Activated CD4-positive, alpha-beta memory T cell treated with anti-CD3 and anti-CD28 coated beads for 36 hours (primary cell): Measurements from ENCODE around the gene DNAL1. TPM values are rescaled to one million over a fixed set of nuclear protein-coding genes. Genes with fewer than 3 reads are reported as not detected.

Source experiments
- CTCF ChIA-PET: fragments of 350-600 bp; sonication (Branson Sonifier 250); formaldehyde crosslinking; loops from one replicate; lab custom pipeline; 2021; ENCODE audit warnings: antibody characterized with exemption, inconsistent platforms; lab: Charles Lee
- POLR2A ChIA-PET: fragments of 350-600 bp; sonication (Branson Sonifier 250); formaldehyde crosslinking; loops from one replicate; lab custom pipeline; 2021; ENCODE audit warnings: antibody characterized with exemption; lab: Charles Lee
- DNase-seq: peaks from one replicate; pipeline ENCODE4 v3.0.0-alpha.2; 2020
- H3K27ac Mint-ChIP-seq: one replicate; pipeline ENCODE4 v1.8.0; 2021; ENCODE audit warnings: mixed read lengths
- H3K27me3 Mint-ChIP-seq: one replicate; pipeline ENCODE4 v1.8.0; 2021; ENCODE audit warnings: mixed read lengths
- H3K36me3 Mint-ChIP-seq: one replicate; pipeline ENCODE4 v1.8.0; 2021; ENCODE audit warnings: mixed read lengths
- H3K4me1 Mint-ChIP-seq: one replicate; pipeline ENCODE4 v1.8.0; 2021; ENCODE audit warnings: low read depth, mixed read lengths
- H3K4me3 Mint-ChIP-seq: one replicate; pipeline ENCODE4 v1.8.0; 2021; ENCODE audit warnings: mild to moderate bottlenecking, mixed read lengths
- H3K9me3 Mint-ChIP-seq: one replicate; pipeline ENCODE4 v1.8.0; 2021; ENCODE audit warnings: mixed read lengths
- intact Hi-C: fragments of 100-400 bp; cut with micrococcal nuclease; formaldehyde crosslinking; loops from one replicate; pipeline ENCODE4 v1.15.1; 2023
- total RNA-seq, 2 experiments: library from RNA; stranded (reverse); gene quantifications; one replicate each; pipeline ENCODE4 v1.2.3, GENCODE V29; 2021

DNAL1 gene
- total RNA-seq, 2 experiments from 2014 or later, result 4.1 to 6.2 TPM

DNA sequence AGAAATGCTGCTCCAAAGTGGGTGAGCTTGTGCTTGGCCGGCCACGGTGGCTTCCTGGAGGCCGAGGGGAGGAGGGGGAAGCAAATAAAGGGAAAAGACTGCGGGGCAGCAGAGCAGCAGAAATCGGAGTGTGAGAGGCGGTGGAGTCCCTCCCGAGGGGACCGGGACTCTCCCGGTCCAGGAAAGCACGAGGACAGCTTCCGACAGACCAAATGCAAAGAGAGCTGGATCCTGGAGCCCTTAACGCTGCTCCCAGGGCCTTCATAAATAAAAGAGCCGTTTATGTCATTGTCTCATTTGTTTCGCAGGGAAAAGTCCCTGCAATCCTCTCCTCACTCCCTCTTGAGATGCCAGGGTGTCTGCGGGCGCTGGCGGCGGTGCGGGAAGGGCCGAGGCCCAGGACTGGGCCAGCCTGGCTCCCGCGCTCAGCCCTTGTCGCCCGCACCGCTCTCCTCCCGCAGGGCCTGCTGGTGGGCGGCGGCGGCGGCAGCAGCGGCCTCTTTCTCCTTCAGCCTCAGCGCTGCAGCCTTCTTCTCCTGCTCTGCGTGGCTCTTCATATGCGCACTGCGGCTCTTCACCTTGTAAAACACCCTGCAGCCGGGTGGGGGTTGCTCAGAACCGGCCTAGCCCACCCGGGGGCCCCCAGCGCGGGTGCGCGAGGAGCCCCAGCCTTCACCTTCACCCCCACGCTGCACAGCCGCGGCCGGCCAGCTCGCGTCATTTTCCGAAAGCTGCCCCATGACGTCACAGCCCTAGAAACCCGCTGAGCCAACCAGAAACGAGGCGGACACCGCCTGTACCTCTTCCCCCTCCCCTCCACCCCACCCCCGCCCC, 73.8 kb downstream of the DNAL1 start:
- no peak overlapping the region for H3K27ac Mint-ChIP-seq
- intact Hi-C loops, result loop anchor here (10.0 kb wide), 1 partner anchor 326 kb away; no protein-coding TSS in a partner anchor
- no peak for DNase-seq
- H3K27me3 Mint-ChIP-seq, result no peaks in the 10 kb centered on the region
- ChIA-PET POLR2A (interaction anchor here (1.0 kb wide), 1 partner anchor 9 kb away, joined by 3 read pairs; no protein-coding TSS in a partner anchor), CTCF (no interaction called here)
- peaks cover 44% of the 10 kb centered on the region for H3K36me3 Mint-ChIP-seq
- H3K4me3 Mint-ChIP-seq, result no peak overlapping the region
- H3K4me1 Mint-ChIP-seq, result peaks cover 18% of the 10 kb centered on the region
- no peaks in the 10 kb centered on the region for H3K9me3 Mint-ChIP-seq

- DNase-seq, result no peak
- Mint-ChIP-seq H3K27me3 (no peaks in the 10 kb centered on the region), H3K9me3 (no peaks in the 10 kb centered on the region), H3K27ac (no peak overlapping the region), H3K4me3 (no peak overlapping the region), H3K4me1 (peaks cover 25% of the 10 kb centered on the region), H3K36me3 (peaks cover 49% of the 10 kb centered on the region)
- ChIA-PET POLR2A (interaction anchor here (1.0 kb wide), 1 partner anchor 13 kb away, joined by 3 read pairs; no protein-coding TSS in a partner anchor), CTCF (interaction anchor here (1.2 to 1.9 kb wide), 2 partner anchors 9 to 106 kb away, joined by 4 read pairs; no protein-coding TSS in a partner anchor)
- intact Hi-C loops, result loop anchor here (10.0 kb wide), 1 partner anchor 325 kb away; no protein-coding TSS in a partner anchor
These were observed 74.6 kb downstream of the DNAL1 start for GRCh38 chr14:73719361-73719760.

- Mint-ChIP-seq H3K9me3 (no peaks in the 10 kb centered on the region), H3K4me1 (peaks cover 25% of the 10 kb centered on the region), H3K36me3 (peaks cover 52% of the 10 kb centered on the region)
These were observed 75.0 kb downstream of the DNAL1 start for GRCh38 chr14:73719791-73720190.

GRCh38 chr14:73720636-73721035, 75.8 kb downstream of the DNAL1 start:
- H3K4me1 Mint-ChIP-seq, result peaks cover 28% of the 10 kb centered on the region

More at GRCh38 chr14:73719791-73720190, 75.0 kb downstream of the DNAL1 start:
- no peak for DNase-seq
- H3K27me3 Mint-ChIP-seq, result no peaks in the 10 kb centered on the region
- ChIA-PET CTCF (interaction anchor here (1.2 to 1.9 kb wide), 2 partner anchors 9 to 106 kb away, joined by 4 read pairs; no protein-coding TSS in a partner anchor), POLR2A (interaction anchor here (1.0 kb wide), 1 partner anchor 13 kb away, joined by 3 read pairs; no protein-coding TSS in a partner anchor)
- no peak overlapping the region for H3K4me3 Mint-ChIP-seq
- intact Hi-C loops, result loop anchor here (10.0 kb wide), 1 partner anchor 325 kb away; no protein-coding TSS in a partner anchor
- no peak overlapping the region for H3K27ac Mint-ChIP-seq

DNA sequence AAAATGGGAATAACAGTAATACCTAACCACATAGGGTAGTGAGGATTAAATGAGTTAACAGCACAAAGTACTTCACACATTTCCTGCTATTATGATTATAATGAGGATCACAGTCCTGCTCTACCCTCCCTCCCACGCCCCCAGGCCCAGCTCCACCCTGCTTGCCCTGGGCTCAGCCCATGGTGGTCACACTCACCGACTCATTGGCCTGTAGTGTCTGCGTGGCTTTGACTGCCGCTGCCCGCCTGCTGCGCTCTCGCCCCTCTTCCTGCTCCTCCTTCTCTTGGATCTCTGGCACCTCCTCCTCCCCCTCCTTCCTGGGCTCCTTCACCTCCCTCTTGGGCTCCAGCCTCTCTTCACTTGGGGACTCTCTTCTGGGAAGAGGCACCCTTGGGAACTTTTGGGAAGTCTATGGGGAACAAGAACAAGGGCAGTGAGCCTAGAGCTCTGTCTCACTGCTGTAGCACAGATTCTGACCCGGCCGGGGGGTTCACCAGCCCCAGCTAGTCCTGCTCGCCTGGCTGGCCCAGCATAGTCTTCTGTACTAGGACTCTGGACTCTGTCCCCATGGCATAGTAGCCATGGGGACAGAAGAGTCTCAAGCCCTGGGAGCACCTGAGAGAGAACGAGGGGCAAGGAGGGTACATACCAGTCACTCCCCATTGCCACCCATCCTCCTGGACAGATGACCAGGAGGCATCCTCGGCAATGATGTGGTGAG, 76.5 kb downstream of the DNAL1 start:
- ChIA-PET CTCF (interaction anchor here (1.9 kb wide), 1 partner anchor 104 kb away, joined by 4 read pairs; no protein-coding TSS in a partner anchor), POLR2A (interaction anchor here (0.6 to 1.1 kb wide), 3 partner anchors 8 to 93 kb away, joined by 3 read pairs; no protein-coding TSS in a partner anchor)
- Mint-ChIP-seq H3K36me3 (peaks cover 58% of the 10 kb centered on the region), H3K4me1 (peaks cover 34% of the 10 kb centered on the region), H3K4me3 (no peak overlapping the region), H3K27me3 (no peaks in the 10 kb centered on the region), H3K9me3 (no peaks in the 10 kb centered on the region), H3K27ac (peak overlapping the region; percentile 9)
- DNase-seq, result no peak
- intact Hi-C loops, result no loop called here

More at GRCh38 chr14:73720636-73721035, 75.8 kb downstream of the DNAL1 start:
- no peak for DNase-seq
- Mint-ChIP-seq H3K4me3 (no peak overlapping the region), H3K36me3 (peaks cover 56% of the 10 kb centered on the region), H3K27ac (peak overlapping the region; percentile 23), H3K27me3 (no peaks in the 10 kb centered on the region), H3K9me3 (no peaks in the 10 kb centered on the region)
- POLR2A ChIA-PET, result no interaction called here
- CTCF ChIA-PET, result interaction anchor here (1.2 to 1.9 kb wide), 2 partner anchors 8 to 105 kb away, joined by 4 read pairs; no protein-coding TSS in a partner anchor
- intact Hi-C loops, result no loop called here

GRCh38 chr14:73722581-73722980, 77.8 kb downstream of the DNAL1 start:
- no peak for DNase-seq
- Mint-ChIP-seq H3K4me1 (peaks cover 37% of the 10 kb centered on the region), H3K36me3 (peaks cover 64% of the 10 kb centered on the region), H3K27me3 (no peaks in the 10 kb centered on the region), H3K27ac (peak overlapping the region; percentile 54), H3K4me3 (no peak overlapping the region), H3K9me3 (no peaks in the 10 kb centered on the region)
- ChIA-PET POLR2A (interaction anchor here (0.8 to 1.1 kb wide), 3 partner anchors 9 to 65 kb away, joined by 3 read pairs; no protein-coding TSS in a partner anchor), CTCF (interaction anchor here (1.7 kb wide), 1 partner anchor 30 kb away, joined by 3 read pairs; no protein-coding TSS in a partner anchor)
- intact Hi-C loops, result no loop called here

DNA sequence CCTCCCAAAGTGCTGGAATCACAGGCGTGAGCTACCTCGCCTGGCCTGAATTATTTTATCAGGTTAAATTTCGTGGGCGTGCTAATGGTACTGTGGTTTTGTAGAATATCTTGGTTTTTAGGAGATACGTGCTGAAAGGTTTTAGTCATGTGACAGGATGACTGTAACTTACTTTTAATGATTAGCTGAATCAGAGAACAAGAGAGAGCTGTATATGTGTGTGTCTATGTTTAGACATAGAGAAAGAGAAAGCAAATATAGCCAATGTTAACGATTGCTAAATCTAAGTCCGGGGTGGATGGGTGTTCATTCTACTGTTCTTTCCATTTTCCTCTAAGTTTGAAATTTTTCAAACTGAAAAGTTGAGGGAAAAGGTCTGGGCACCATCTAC, 78.6 kb downstream of the DNAL1 start:
- Mint-ChIP-seq H3K27me3 (no peaks in the 10 kb centered on the region), H3K9me3 (no peaks in the 10 kb centered on the region), H3K36me3 (peaks cover 63% of the 10 kb centered on the region), H3K4me3 (no peak overlapping the region), H3K4me1 (peaks cover 38% of the 10 kb centered on the region), H3K27ac (peak overlapping the region; percentile 73)
- POLR2A ChIA-PET, result interaction anchor here (0.7 to 0.8 kb wide), 3 partner anchors 12 to 91 kb away, joined by 3 read pairs; no protein-coding TSS in a partner anchor
- intact Hi-C loops, result no loop called here
- CTCF ChIA-PET, result interaction anchor here (0.7 to 1.7 kb wide), 4 partner anchors 10 to 35 kb away, joined by 3 to 5 read pairs (median 3); no protein-coding TSS in a partner anchor
- DNase-seq, result no peak

DNA sequence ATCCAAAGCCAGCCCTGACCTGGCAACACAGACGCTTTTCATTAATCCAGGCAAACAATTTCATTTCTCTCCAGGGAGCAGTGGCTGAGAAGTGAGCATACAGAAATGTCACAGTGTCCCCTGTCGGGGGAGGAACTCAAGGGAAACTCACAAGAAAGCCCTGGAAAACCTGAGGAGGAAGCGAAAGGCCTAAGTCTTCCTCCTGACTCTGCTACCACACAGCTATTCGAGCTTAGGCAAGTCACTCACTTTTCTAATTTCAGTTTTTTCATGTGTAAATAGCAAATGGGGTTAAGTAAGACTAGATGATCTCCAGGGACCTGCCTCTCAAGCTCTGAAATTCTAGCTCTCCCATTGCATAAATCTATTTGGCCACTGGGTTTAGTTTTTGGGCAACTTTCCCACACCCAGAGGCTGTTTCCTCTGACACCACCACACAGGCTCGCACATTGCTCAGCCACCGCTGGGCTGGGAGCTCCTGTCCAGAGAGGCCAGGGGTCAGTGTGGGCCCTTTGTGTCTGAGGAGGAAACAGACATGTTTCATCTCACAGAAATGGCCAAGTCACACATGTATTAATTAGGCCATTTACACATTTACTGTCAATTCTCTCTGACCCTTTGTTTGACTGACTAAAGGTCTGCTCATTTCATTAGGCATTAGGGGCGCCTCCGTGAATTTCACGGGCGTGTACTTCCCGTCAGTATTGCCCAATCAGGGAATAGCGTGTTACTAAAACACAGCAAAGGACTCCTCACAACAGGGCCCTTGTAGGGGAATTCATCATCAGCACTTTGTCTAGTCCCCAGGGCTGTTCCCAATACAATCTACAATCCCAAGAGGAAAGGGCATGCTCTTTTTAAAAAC, 79.2 kb downstream of the DNAL1 start:
- H3K36me3 Mint-ChIP-seq, result peaks cover 69% of the 10 kb centered on the region
- H3K4me1 Mint-ChIP-seq, result peaks cover 44% of the 10 kb centered on the region
- no peaks in the 10 kb centered on the region for H3K27me3 Mint-ChIP-seq
- ChIA-PET CTCF (interaction anchor here (0.7 to 9.4 kb wide), 5 partner anchors 10 to 102 kb away, joined by 3 to 181 read pairs (median 3); no protein-coding TSS in a partner anchor), POLR2A (interaction anchor here (0.7 kb wide), 1 partner anchor 90 kb away, joined by 3 read pairs; no protein-coding TSS in a partner anchor)
- intact Hi-C loops, result no loop called here
- DNase-seq, result no peak
- peak overlapping the region; percentile 73 for H3K27ac Mint-ChIP-seq
- H3K9me3 Mint-ChIP-seq, result no peaks in the 10 kb centered on the region
- H3K4me3 Mint-ChIP-seq, result peak overlapping the region; percentile 13

GRCh38 chr14:73724696-73725095, 79.9 kb downstream of the DNAL1 start:
- DNase-seq, result no peak
- H3K9me3 Mint-ChIP-seq, result no peaks in the 10 kb centered on the region
- H3K36me3 Mint-ChIP-seq, result peaks cover 70% of the 10 kb centered on the region
- ChIA-PET POLR2A (no interaction called here), CTCF (interaction anchor here (1.4 to 9.4 kb wide), 2 partner anchors 34 to 101 kb away, joined by 3 to 181 read pairs; no protein-coding TSS in a partner anchor)
- H3K27ac Mint-ChIP-seq, result peak overlapping the region; percentile 73
- H3K4me1 Mint-ChIP-seq, result peaks cover 50% of the 10 kb centered on the region
- no peak overlapping the region for H3K4me3 Mint-ChIP-seq
- H3K27me3 Mint-ChIP-seq, result no peaks in the 10 kb centered on the region
- intact Hi-C loops, result no loop called here

- Mint-ChIP-seq H3K4me3 (no peak overlapping the region), H3K9me3 (no peaks in the 10 kb centered on the region), H3K4me1 (peaks cover 50% of the 10 kb centered on the region), H3K36me3 (peaks cover 72% of the 10 kb centered on the region), H3K27me3 (no peaks in the 10 kb centered on the region), H3K27ac (peak overlapping the region; percentile 65)
- POLR2A ChIA-PET, result no interaction called here
- CTCF ChIA-PET, result interaction anchor here (1.4 to 9.4 kb wide), 2 partner anchors 34 to 100 kb away, joined by 3 to 181 read pairs; no protein-coding TSS in a partner anchor
- DNase-seq, result peak; percentile 44
- intact Hi-C loops, result no loop called here
These were observed 80.6 kb downstream of the DNAL1 start for GRCh38 chr14:73725116-73726024.
